Vagina (tissue), 2 donors: ENCODE results near the gene VOPP1.

Experiments used
- CTCF ChIP-seq, 3 experiments: fragments of 450-650 bp in 2 of 3; fragments of 200-600 bp in 1 of 3; sonication (generic) in 1 of 3; IDR thresholded peaks; one replicate each; pipeline ENCODE4 v1.5.1; 2017 to 2019; ENCODE audit warnings: antibody characterized with exemption in 3 of 3, mild to moderate bottlenecking in 2 of 3, moderate library complexity in 2 of 3
- POLR2A ChIP-seq, 2 donors: fragments of 450-650 bp; IDR thresholded peaks; one replicate each; pipeline ENCODE4 v1.6.1; 2017; ENCODE audit warnings: antibody characterized with exemption in 2 of 2, mild to moderate bottlenecking in 2 of 2, moderate library complexity in 2 of 2

DNA sequence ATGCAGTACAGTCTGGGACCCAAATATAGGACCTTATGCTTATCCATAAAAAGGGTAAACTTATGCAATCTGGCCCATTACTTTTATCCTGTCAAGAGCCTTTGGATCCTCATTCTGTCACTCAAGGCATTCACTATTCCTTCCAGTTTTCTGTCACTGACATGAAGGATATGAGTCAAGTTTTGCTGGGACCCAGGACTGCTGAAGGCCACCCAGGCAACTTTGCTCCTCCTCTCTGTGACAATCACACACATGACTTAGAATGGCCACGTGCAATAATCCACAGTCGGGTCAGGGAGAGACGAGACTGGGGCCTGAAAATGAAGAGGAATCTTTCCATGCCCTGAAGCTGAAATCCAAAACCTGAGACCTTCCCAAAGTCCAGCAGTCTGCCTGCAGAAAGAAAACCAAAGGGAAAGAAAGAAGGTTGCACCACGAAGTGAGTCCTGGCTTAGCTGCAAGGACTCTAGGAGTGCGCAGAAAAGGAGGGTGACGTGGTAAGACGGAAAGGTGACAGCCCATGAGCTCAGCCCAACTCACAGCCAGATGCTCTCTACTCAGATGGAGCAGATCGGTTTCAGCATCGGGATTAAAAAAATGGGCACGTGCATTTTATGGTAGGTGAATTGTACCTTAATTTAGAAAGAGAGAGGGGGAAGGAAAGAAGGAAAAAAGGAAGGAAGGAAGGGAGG lies 67.2 kb downstream of the VOPP1 start:
- no peak for TF ChIP-seq POLR2A (IDR thresholded peaks at IDR 0.05)
- no peak for TF ChIP-seq CTCF (IDR thresholded peaks at IDR 0.05)
